T-helper 9 cell (primary cell): ENCODE measurements around the gene PDCD1.
"Not testable (repeated sequence)": the region's sequence is repeated elsewhere in the genome, so short reads cannot be mapped to it uniquely, and the experiment has no call there.

Source experiments
- DNase-seq: peaks from one replicate; pipeline ENCODE4 v3.0.0-alpha.2; 2020

Gene PDCD1

GRCh38 chr2:241851325-241852115 is 7.2 kb downstream of the PDCD1 start:
- no peak for DNase-seq

- DNase-seq, result no peak
These were observed 8.0 kb downstream of the PDCD1 start for GRCh38 chr2:241850544-241851324.

- no peak for DNase-seq
These were observed 8.8 kb downstream of the PDCD1 start for GRCh38 chr2:241849616-241850543.

- DNase-seq, result no peak
These were observed 9.7 kb downstream of the PDCD1 start for GRCh38 chr2:241848761-241849615.

- no peak for DNase-seq
These were observed 12.3 kb downstream of the PDCD1 start for GRCh38 chr2:241846406-241846805.

GRCh38 chr2:241844831-241845578 is 13.7 kb downstream of the PDCD1 start:
- no peak for DNase-seq

- peak; percentile 65 for DNase-seq
These were observed 14.5 kb downstream of the PDCD1 start for GRCh38 chr2:241844066-241844728.

- DNase-seq, result no peak
These were observed 15.2 kb downstream of the PDCD1 start for GRCh38 chr2:241843321-241844065.

- no peak for DNase-seq
These were observed 16.0 kb downstream of the PDCD1 start for GRCh38 chr2:241842620-241843211.

- DNase-seq, result no peak
These were observed 16.7 kb downstream of the PDCD1 start for GRCh38 chr2:241842067-241842415.

- no peak for DNase-seq
These were observed 17.3 kb downstream of the PDCD1 start for GRCh38 chr2:241841181-241842066.

GRCh38 chr2:241837197-241837965 is 21.3 kb downstream of the PDCD1 start:
- no peak for DNase-seq

- DNase-seq, result no peak
These were observed 22.4 kb downstream of the PDCD1 start for GRCh38 chr2:241836292-241836691.

GRCh38 chr2:241835611-241836010 is 23.1 kb downstream of the PDCD1 start:
- DNase-seq, result no peak

- no peak for DNase-seq
These were observed 24.0 kb downstream of the PDCD1 start for GRCh38 chr2:241834527-241835210.

GRCh38 chr2:241833756-241834526 is 24.8 kb downstream of the PDCD1 start:
- not testable (repeated sequence) for DNase-seq
